HT1080 (cell line): ENCODE data around the gene BDNF. TPM values are rescaled to one million over a fixed set of nuclear protein-coding genes. Genes with fewer than 3 reads are reported as not detected.

Experiments used
- DNase-seq: peaks from one replicate; pipeline ENCODE4 v3.0.0-alpha.2; 2015; ENCODE audit warnings: low read depth
- total RNA-seq: library from RNA; depleted of rRNA; stranded (reverse); fragments of >200 nt; shearing (Covaris generic); gene quantifications from 2 replicates; pipeline ENCODE4 v1.2.3, GENCODE V29; 2014

The BDNF gene
- total RNA-seq, 1 experiment from 2014 or later: 12.5 TPM

DNA sequence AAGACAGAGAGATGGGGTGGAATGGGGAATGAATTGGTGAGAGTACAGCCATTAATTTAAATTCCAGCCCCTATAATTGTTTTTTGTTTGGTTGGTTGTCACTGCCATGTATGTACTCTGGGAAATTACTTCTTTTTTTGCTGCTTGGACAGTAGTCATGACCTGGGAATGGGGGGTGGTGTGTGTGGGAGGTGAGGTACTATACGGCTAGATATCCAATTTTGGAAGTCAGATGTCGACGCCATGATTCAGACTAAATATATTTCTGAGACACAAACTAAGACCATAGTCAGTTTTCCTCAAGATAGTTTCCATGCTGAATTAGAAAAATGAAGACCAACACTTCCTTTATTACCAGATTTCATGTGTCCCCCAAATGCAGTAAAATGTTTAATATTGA is 7.4 kb upstream of the BDNF start:
- DNase-seq: no peak

- DNase-seq: peak; percentile 44
Observed at GRCh38 chr11:27705873-27706820, 5.9 kb upstream of the BDNF start.

GRCh38 chr11:27703481-27703880 is 3.2 kb upstream of the BDNF start:
- peak; percentile 60 for DNase-seq

- no peak for DNase-seq
Observed at GRCh38 chr11:27702811-27703210, 2.6 kb upstream of the BDNF start.

GRCh38 chr11:27701355-27702105 is 1.3 kb upstream of the BDNF start:
- peak; percentile 71 for DNase-seq

DNA sequence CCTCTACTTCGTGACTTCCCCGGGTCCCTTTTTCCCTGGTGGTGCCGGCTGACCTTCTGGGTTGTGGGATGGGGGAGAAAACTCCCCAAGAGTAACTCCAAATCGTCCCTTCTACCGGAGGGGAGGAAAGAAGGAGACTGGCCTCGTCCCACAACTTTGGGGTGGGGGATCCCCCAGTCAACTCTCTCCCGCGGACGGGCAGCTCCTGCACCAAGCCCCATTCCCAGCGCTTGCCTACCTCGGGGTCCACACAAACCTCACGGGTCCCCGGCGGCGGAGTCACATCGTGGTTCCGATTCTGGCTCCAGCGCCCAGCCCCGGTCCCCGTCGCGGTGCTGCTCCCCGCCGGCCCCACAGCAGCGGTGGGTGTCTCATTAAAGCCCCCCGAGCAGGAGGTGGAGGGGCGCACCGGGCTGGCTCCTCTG is 317 bp downstream of the BDNF start:
- no peak for DNase-seq

- peak; percentile 43 for DNase-seq
Observed at GRCh38 chr11:27699242-27699925, 871 bp downstream of the BDNF start.

DNA sequence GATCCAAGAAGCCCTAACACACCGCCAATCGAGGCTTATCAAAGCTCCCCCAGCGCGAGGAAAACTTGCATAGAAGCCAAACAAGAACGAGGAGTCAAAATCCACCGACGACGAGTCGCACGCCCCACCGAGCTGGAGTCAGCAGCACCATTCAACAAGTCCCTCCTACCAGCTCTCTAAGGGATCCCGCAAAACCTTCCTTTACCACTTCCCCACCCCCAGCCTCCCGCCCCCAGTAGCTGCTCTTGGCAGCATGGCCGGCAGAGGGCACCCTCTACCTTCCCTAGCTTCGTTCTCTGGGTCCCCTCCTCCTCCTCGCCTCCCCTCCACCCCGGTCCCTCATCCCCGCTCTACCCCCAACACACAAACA is 1.4 kb downstream of the BDNF start:
- peak; percentile 85 for DNase-seq

GRCh38 chr11:27697679-27698275 is 2.5 kb downstream of the BDNF start:
- DNase-seq: no peak

DNA sequence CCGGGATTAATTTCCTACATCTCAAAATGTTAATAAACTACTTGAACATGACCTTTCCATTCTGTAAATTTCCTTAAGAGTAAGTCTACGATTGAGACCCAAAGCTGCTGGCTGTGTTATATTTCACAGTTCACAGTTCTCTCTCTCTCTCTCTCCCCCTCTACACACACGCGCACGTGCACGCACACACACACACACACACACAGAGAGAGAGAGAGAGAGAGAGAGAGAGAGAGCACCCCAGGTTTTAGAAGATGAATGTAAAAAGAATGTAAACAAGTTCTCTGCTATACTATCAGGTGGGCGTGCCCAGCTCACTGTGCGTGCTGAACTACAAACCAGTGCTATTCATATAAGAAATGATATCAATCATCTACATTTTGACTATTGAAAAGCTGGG is 3.3 kb downstream of the BDNF start:
- DNase-seq: no peak

GRCh38 chr11:27696115-27696514 is 4.1 kb downstream of the BDNF start:
- DNase-seq: no peak

DNA sequence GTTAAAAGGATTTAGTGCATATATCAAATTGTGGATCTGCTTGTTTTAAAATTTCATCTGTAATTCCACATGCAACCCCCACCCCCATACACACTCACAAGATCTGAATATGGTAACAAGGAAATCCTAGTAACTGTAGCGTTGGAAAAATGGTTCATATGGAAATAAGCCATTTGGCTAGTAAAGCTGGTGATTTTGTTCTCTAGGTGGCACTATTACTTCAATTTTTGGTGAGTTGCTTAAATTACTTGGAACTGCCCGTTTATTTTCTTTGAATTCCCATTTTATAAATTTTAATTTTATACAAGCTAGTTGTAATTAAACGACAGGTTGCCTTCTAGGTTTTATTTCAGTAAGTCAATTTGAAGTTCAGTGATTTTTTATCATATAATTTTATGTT is 5.3 kb downstream of the BDNF start:
- DNase-seq: no peak

DNA sequence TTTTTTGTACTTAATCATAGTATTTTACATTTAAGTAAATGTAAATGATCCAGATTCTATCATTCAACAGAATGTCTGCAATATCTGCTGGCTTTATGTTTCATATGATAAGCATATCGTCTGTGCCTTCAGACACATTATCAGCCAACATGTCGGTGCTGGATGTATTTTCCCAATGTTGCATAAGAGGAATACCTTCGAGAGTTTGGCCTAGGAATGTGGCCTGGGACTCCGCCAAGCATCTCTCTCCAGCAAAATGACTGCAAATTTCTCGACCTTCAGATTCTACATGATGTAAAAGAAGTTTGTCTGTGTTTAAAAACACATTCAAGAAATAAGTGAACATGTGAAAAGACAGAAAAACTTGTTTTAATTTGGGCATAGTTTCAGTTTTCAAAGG is 6.9 kb downstream of the BDNF start:
- no peak for DNase-seq

DNA sequence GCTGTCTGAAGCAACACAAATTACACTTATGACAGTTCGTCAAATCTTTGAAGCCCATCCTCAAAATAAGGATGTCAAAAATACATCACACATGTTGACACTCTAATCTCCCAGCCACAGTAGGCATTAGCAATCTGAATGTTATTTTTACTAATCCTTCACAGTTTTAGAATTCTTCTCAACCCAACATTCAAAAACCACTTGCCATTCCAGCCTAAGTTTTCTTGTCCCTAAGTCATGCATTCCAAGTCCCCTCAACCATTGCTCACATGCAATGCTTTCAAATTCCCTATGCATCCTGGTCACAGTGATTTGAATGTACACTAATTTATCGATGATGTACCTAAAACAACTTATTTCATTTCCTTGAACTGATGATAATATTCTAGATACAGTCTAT is 7.5 kb downstream of the BDNF start:
- DNase-seq: no peak

DNA sequence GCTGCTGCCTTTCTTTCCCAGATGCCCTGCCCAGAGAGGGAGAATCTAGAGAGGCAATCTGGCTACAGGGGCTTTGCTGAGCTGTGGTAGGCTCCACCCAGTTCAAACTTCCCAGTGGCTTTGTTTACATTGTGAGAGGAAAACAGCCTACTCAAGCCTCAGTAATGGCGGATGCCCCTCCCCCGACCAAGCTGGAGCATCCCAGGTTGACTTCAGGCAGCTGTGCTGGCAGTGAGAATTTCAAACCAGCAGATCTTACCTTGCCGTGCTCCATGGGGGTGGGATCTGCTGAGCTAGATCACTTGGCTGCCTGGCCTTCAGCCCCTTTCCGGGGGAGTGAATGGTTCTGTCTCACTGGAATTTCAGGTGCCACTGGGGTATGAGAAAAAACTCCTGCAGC is 12.2 kb downstream of the BDNF start:
- no peak for DNase-seq

GRCh38 chr11:27681664-27682063 is 18.6 kb downstream of the BDNF start:
- no peak for DNase-seq

DNA sequence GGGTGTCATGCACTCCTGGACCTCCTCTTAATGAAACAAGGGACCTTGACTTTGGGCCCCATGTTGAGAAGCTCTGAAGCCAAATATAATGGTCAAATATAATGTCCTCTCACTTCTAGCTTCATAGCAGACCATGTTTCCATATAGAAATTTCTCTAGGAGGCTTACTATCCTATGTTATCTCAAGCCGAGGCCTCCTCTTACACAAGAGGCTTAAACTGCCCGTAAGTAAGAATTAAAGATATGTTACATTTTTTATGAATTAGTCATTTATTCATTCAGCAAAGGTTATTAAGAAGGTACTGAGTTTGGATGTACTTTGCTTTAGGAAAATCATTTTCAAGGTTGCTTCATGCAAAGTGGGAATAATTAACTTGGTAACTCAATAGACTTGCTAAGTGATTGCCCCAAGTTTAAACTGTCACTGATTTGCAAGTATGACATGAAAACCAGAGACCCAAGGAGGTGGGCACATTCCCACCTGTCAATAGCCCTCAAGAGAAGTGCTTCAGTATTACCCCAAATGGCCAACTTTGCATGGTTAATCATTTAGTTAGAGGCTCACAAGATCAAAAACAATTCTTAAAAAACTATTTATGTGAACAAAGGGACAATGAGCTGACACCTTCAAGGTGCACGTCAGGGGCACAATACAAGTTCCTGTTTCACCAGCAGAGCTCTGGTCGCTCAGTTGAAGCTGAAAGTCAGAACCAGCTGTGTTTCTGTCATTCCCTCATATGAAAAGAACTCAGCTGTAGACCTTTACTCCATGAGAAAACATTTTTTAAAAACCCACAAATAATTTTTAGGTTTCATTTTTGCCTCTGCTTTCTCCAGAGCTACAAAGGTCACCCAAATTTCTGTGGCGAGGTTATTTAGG is 20.9 kb downstream of the BDNF start:
- DNase-seq: no peak

GRCh38 chr11:27678242-27678641 is 22.0 kb downstream of the BDNF start:
- DNase-seq: no peak

DNA sequence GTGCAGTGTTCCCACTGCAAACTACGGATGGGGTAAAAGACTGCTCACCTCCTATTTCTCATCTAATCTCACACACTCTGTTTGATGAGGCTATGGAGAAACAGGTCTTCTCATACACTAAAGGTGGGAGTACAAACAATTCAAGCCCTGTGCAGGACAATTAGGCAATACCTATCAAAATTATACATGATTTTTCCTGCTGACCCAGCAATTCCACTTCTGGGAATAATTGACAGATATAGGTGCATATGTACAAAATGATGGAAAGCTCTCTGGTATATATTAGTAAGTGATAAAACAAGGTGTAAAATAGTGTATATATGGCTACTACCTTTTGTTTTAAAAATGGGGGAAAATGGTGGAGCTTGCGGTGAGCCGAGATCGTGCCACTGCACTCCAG is 23.1 kb downstream of the BDNF start:
- DNase-seq: no peak

DNA sequence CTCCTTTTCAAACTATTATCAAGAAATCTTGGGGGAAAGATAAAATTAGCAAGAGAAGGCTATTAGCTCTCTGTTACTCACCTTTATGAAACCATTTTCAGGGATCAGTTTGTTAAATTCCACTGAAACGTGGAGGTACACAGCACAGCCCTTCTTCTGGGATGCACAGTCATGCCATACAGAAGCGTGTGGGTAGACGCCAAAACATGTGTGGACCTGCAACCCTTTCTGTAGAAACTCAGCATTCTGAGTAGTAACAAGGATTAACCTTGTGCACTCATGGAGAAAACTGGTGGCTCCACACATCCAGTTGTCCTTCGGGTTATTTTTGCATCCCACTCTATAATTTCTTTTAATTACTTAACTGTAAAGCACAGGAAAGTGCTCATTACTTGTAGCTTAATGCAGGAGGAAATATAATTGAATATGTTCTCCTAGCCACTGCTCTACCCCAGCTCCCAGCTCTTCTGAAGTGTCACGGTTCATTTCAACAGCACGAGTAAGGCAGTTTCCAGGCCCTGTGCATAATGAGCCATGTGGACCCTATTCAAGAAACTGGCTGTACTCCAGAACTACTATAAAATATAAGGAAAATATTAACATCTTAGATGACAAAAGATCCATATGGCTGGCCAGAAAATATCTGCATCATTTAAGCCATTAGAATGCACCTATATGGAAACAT is 26.1 kb downstream of the BDNF start:
- DNase-seq: no peak
